ENCODE measurements around the gene ENPP6.

ENPP6 gene

GRCh38 chr4:184039963-184040383 is 177.7 kb downstream of the ENPP6 start:
- TF ChIP-seq POLR2A (IDR thresholded peaks at IDR 0.05; ENCODE audit: low read length), result no peak
- TF ChIP-seq GATA1 (IDR thresholded peaks at IDR 0.05; ENCODE audit: low read depth, low read length), result no peak
- no peak for DNase-seq
